Liver (tissue), 9 donors: Measurements from ENCODE around the gene GRIFIN. TPM values are rescaled to one million over a fixed set of nuclear protein-coding genes. Genes with fewer than 3 reads are reported as not detected.

Experiments used
- DNase-seq: peaks from one replicate; pipeline ENCODE4 v3.0.0-alpha.2; 2017; ENCODE audit warnings: low spot score
- H3K27ac ChIP-seq, 2 donors: one replicate each; pipeline ENCODE4 v1.7.0; 2013; ENCODE audit warnings: inconsistent platforms in 2 of 2, low read length in 2 of 2, control low read depth in 1 of 2, low read depth in 1 of 2, mild to moderate bottlenecking in 1 of 2
- H3K27me3 ChIP-seq, 4 donors: one replicate each; pipeline versions ENCODE4 v1.6.1 to v1.7.0; 2013; ENCODE audit warnings: low read length in 3 of 4, inconsistent platforms in 1 of 4, mild to moderate bottlenecking in 1 of 4, moderate library complexity in 1 of 4; ENCODE audit not compliant: control insufficient read depth in 4 of 4, insufficient read depth in 4 of 4
- H3K36me3 ChIP-seq, 4 donors: one replicate each; pipeline versions ENCODE4 v1.6.1 to v1.7.0; 2013; ENCODE audit warnings: low read length in 3 of 4, mild to moderate bottlenecking in 3 of 4, low read depth in 1 of 4, moderate library complexity in 1 of 4; ENCODE audit not compliant: control insufficient read depth in 4 of 4, insufficient read depth in 3 of 4
- H3K4me1 ChIP-seq, 4 donors: one replicate each; pipeline versions ENCODE4 v1.6.1 to v1.7.0; 2013; ENCODE audit warnings: low read length in 3 of 4, mild to moderate bottlenecking in 3 of 4, moderate library complexity in 1 of 4; ENCODE audit not compliant: control insufficient read depth in 4 of 4, insufficient read depth in 4 of 4
- H3K4me3 ChIP-seq, 3 donors: one replicate each; pipeline versions ENCODE4 v1.6.1 to v1.7.0; 2013; ENCODE audit warnings: low read length in 3 of 3, control low read depth in 1 of 3, low read depth in 1 of 3, mild to moderate bottlenecking in 1 of 3
- H3K9ac ChIP-seq, 2 donors: one replicate each; pipeline ENCODE4 v1.7.0; 2013; ENCODE audit warnings: low read length in 2 of 2, mild to moderate bottlenecking in 2 of 2, moderate library complexity in 2 of 2, control low read depth in 1 of 2, low read depth in 1 of 2
- H3K9me3 ChIP-seq, 4 donors: one replicate each; pipeline versions ENCODE4 v1.6.1 to v1.7.0; 2013; ENCODE audit warnings: low read length in 3 of 4; ENCODE audit not compliant: control insufficient read depth in 4 of 4
- CTCF ChIP-seq: fragments of 150-350 bp; IDR thresholded peaks from 2 replicates; pipeline ENCODE4 v1.5.1; 2017; ENCODE audit warnings: improper control_type of control experiment, low read depth, low read length; ENCODE audit not compliant: missing input control
- EGR1 ChIP-seq, 2 donors: IDR thresholded peaks; 2 replicates each; pipeline ENCODE4 v1.6.1; 2016 to 2018; ENCODE audit warnings: antibody characterized with exemption in 2 of 2, low read depth in 2 of 2
- FOXA1 ChIP-seq: IDR thresholded peaks from 2 replicates; pipeline ENCODE4 v1.6.1; 2016; ENCODE audit warnings: antibody characterized with exemption
- FOXA2 ChIP-seq: IDR thresholded peaks from 2 replicates; pipeline ENCODE4 v1.6.1; 2016; ENCODE audit warnings: antibody characterized with exemption
- GABPA ChIP-seq, 2 donors: IDR thresholded peaks in 1 of 2; conservative IDR thresholded peaks in 1 of 2; 2 replicates each; pipeline ENCODE4 v1.6.1; 2016; ENCODE audit warnings: antibody characterized with exemption in 2 of 2, mild to moderate bottlenecking in 1 of 2, moderate library complexity in 1 of 2
- HNF4A ChIP-seq, 2 donors: conservative IDR thresholded peaks; 2 replicates each; pipeline ENCODE4 v1.6.1; 2016; ENCODE audit warnings: antibody characterized with exemption in 2 of 2, mild to moderate bottlenecking in 2 of 2
- HNF4G ChIP-seq: IDR thresholded peaks from 2 replicates; pipeline ENCODE4 v1.6.1; 2016; ENCODE audit warnings: antibody characterized with exemption
- JUND ChIP-seq, 2 donors: IDR thresholded peaks; 2 replicates each; pipeline ENCODE4 v1.6.1; 2016; ENCODE audit warnings: antibody characterized with exemption in 2 of 2
- MAX ChIP-seq: IDR thresholded peaks from 2 replicates; pipeline ENCODE4 v1.6.1; 2016; ENCODE audit warnings: antibody characterized with exemption
- NR2F2 ChIP-seq: IDR thresholded peaks from 2 replicates; pipeline ENCODE4 v1.6.1; 2016; ENCODE audit warnings: antibody characterized with exemption
- RAD21 ChIP-seq, 2 donors: IDR thresholded peaks; 2 replicates each; pipeline ENCODE4 v1.6.1; 2016; ENCODE audit warnings: antibody characterized with exemption in 2 of 2, mild to moderate bottlenecking in 2 of 2
- REST ChIP-seq: IDR thresholded peaks from 2 replicates; pipeline ENCODE4 v1.6.1; 2016; ENCODE audit warnings: antibody characterized with exemption, mild to moderate bottlenecking
- RXRA ChIP-seq, 2 donors: IDR thresholded peaks; 2 replicates each; pipeline ENCODE4 v1.6.1; 2017 to 2018; ENCODE audit warnings: antibody characterized with exemption in 2 of 2, mild to moderate bottlenecking in 1 of 2
- TAF1 ChIP-seq: conservative IDR thresholded peaks from 2 replicates; pipeline ENCODE4 v1.6.1; 2016; ENCODE audit warnings: antibody characterized with exemption, mild to moderate bottlenecking
- YY1 ChIP-seq: IDR thresholded peaks from 2 replicates; pipeline ENCODE4 v1.6.1; 2016; ENCODE audit warnings: antibody characterized with exemption, mild to moderate bottlenecking
- ZBTB33 ChIP-seq: IDR thresholded peaks from 2 replicates; pipeline ENCODE4 v1.6.1; 2016; ENCODE audit warnings: antibody characterized with exemption
- WGBS: extraction: QIAGEN DNeasy Blood & Tissue Kit; methylation state at CpG from one replicate; pipeline ENCODE4 v1.1.7; 2013; 5-methylcytosine and 5-hydroxymethylcytosine counted together
- polyA plus RNA-seq, 2 donors: library from polyadenylated mRNA; stranded (reverse) in 1 of 2; unstranded in 1 of 2; fragments of 200-250 nt in 1 of 2; fragments of >200 nt in 1 of 2; fragmentation: Nextera tagmentation in 1 of 2; extraction: Ambion mirVana in 1 of 2; gene quantifications; one replicate each; pipeline versions ENCODE4 v1.2.1 to v1.2.3, GENCODE V29; 2013 to 2015
- total RNA-seq, 2 donors: library from RNA; depleted of rRNA; stranded (reverse); fragments of >200 nt; gene quantifications; one replicate each; pipeline ENCODE4 v1.2.3, GENCODE V29; 2014
- donor health status: healthy.
- donor health status: healthy.
- donor health status: healthy.
- donor health status: healthy.
- donor health status: healthy.

Gene GRIFIN
- total and polyA plus RNA-seq, 4 donors = not detected

GRCh38 chr7:2487586-2488271 lies 11.5 kb upstream of the GRIFIN start:
- WGBS = 73% methylated on average over 14 of the region's 14 CpGs
- Histone ChIP-seq H3K36me3 (no peaks in the 10 kb centered on the region), H3K9me3 (peaks cover 0 to 9% (median 2%) of the 10 kb centered on the region in 4 donors), H3K27me3 (no peaks in the 10 kb centered on the region), H3K4me3 (no peak overlapping the region), H3K9ac (no peak overlapping the region), H3K4me1 (peaks cover 0 to 7% (median 0%) of the 10 kb centered on the region in 4 donors), H3K27ac (no peak overlapping the region)
- TF ChIP-seq NR2F2 = no peak
- no peak for TF ChIP-seq FOXA1
- TF ChIP-seq TAF1 = no peak
- TF ChIP-seq EGR1 (IDR thresholded peaks at IDR 0.05; ENCODE audit: low read depth in 2 of 2) = no peak
- no peak for TF ChIP-seq CTCF
- no peak for TF ChIP-seq HNF4A (conservative IDR thresholded peaks at IDR 0.05)
- no peak for DNase-seq

GRCh38 chr7:2484868-2485267 lies 8.7 kb upstream of the GRIFIN start:
- H3K9me3 ChIP-seq = peaks cover 0 to 10% (median 3%) of the 10 kb centered on the region in 4 donors
- no peak overlapping the region for H3K9ac ChIP-seq
- no peaks in the 10 kb centered on the region for H3K27me3 ChIP-seq
- H3K27ac ChIP-seq = no peak overlapping the region
- TF ChIP-seq EGR1 (IDR thresholded peaks at IDR 0.05; ENCODE audit: low read depth in 2 of 2) = no peak
- no peak for TF ChIP-seq MAX
- TF ChIP-seq NR2F2 = no peak
- no peak for TF ChIP-seq GABPA (IDR thresholded peaks at IDR 0.05 in 1 of 2, conservative IDR thresholded peaks at IDR 0.05 in 1 of 2)
- TF ChIP-seq CTCF = no peak
- no peak for TF ChIP-seq RAD21 (IDR thresholded peaks at IDR 0.05)
- no peak for TF ChIP-seq FOXA2
- TF ChIP-seq FOXA1 = no peak
- no peak for TF ChIP-seq HNF4G
- no peak for TF ChIP-seq REST
- no peak for TF ChIP-seq HNF4A (conservative IDR thresholded peaks at IDR 0.05)
- no peak for TF ChIP-seq RXRA (IDR thresholded peaks at IDR 0.05)
- TF ChIP-seq JUND (IDR thresholded peaks at IDR 0.05) = no peak
- TF ChIP-seq YY1 = no peak
- no peak for TF ChIP-seq ZBTB33
- DNase-seq = no peak
- WGBS = 83% methylated on average over 12 of the region's 12 CpGs
- no peak overlapping the region for H3K4me3 ChIP-seq
- H3K36me3 ChIP-seq = no peaks in the 10 kb centered on the region
- peaks cover 0 to 3% (median 0%) of the 10 kb centered on the region in 4 donors for H3K4me1 ChIP-seq
